Erythroblast (primary cell): ENCODE results near the gene COMMD8.

ENCODE experiments used
- DNase-seq, 2 experiments: peaks; one replicate each; lab custom pipeline; 2025; lab: John Stamatoyannopoulos, UW
- GATA1 ChIP-seq: IDR thresholded peaks from 2 replicates; pipeline ENCODE4 v1.6.1; 2011; ENCODE audit warnings: low read depth, mild to moderate bottlenecking, control low read depth, low read length, moderate library complexity
- POLR2A ChIP-seq: IDR thresholded peaks from 2 replicates; pipeline ENCODE4 v1.6.1; 2011; ENCODE audit warnings: mild to moderate bottlenecking, low read length

COMMD8 gene

GRCh38 chr4:47465004-47465403 lies 1.5 kb upstream of the COMMD8 start:
- no peak for TF ChIP-seq POLR2A
- no peak for TF ChIP-seq GATA1
- peak; percentile 83 for DNase-seq

GRCh38 chr4:47462799-47463234 lies 685 bp downstream of the COMMD8 start:
- no peak for DNase-seq
- TF ChIP-seq GATA1: no peak
- TF ChIP-seq POLR2A: no peak

GRCh38 chr4:47451657-47452056 lies 11.8 kb downstream of the COMMD8 start:
- no peak for DNase-seq
- TF ChIP-seq POLR2A (no peak), GATA1 (no peak)

GRCh38 chr4:47444031-47444430 lies 19.5 kb downstream of the COMMD8 start:
- TF ChIP-seq POLR2A (no peak), GATA1 (no peak)
- no peak for DNase-seq

- no peak for DNase-seq
- TF ChIP-seq GATA1 (no peak), POLR2A (no peak)
Measured at GRCh38 chr4:47442980-47443379, 20.5 kb downstream of the COMMD8 start.

GRCh38 chr4:47434931-47435330 lies 28.6 kb downstream of the COMMD8 start:
- TF ChIP-seq GATA1: no peak
- TF ChIP-seq POLR2A: no peak
- no peak for DNase-seq

- TF ChIP-seq GATA1: no peak
- no peak for TF ChIP-seq POLR2A
- no peak for DNase-seq
Measured at GRCh38 chr4:47432749-47433148, 30.8 kb downstream of the COMMD8 start.

GRCh38 chr4:47427935-47428334 lies 35.6 kb downstream of the COMMD8 start:
- no peak for DNase-seq
- no peak for TF ChIP-seq POLR2A

GRCh38 chr4:47425628-47426027 lies 37.9 kb downstream of the COMMD8 start:
- TF ChIP-seq GATA1 (no peak), POLR2A (no peak)
- DNase-seq: no peak

GRCh38 chr4:47419296-47419695 lies 44.2 kb downstream of the COMMD8 start:
- TF ChIP-seq GATA1 (no peak), POLR2A (no peak)

GRCh38 chr4:47418147-47418546 lies 45.4 kb downstream of the COMMD8 start:
- DNase-seq: no peak

More at GRCh38 chr4:47419296-47419695, 44.2 kb downstream of the COMMD8 start:
- DNase-seq: no peak

GRCh38 chr4:47415719-47416118 lies 47.8 kb downstream of the COMMD8 start:
- no peak for TF ChIP-seq POLR2A
- no peak for TF ChIP-seq GATA1
- DNase-seq: no peak

More at GRCh38 chr4:47418147-47418546, 45.4 kb downstream of the COMMD8 start:
- TF ChIP-seq POLR2A: no peak
- no peak for TF ChIP-seq GATA1

GRCh38 chr4:47413521-47413920 lies 50.0 kb downstream of the COMMD8 start:
- no peak for DNase-seq
- TF ChIP-seq GATA1: no peak
- TF ChIP-seq POLR2A: no peak

- DNase-seq: no peak
- no peak for TF ChIP-seq GATA1
- TF ChIP-seq POLR2A: no peak
Measured at GRCh38 chr4:47410271-47410670, 53.2 kb downstream of the COMMD8 start.

GRCh38 chr4:47406408-47406807 lies 57.1 kb downstream of the COMMD8 start:
- TF ChIP-seq GATA1: no peak
- TF ChIP-seq POLR2A: no peak
- no peak for DNase-seq
